HG02943 (cell line): ENCODE measurements around the gene UNC5B.
"Not testable (repeated sequence)": the region's sequence is repeated elsewhere in the genome, so short reads cannot be mapped to it uniquely, and the experiment has no call there.

Source experiments
- ATAC-seq: cut with Tn5 transposase; IDR thresholded peaks from one replicate; pipeline ENCODE4 v1.9.1; 2021; ENCODE audit warnings: mild to moderate bottlenecking, low read depth, moderate library complexity; ENCODE audit not compliant: unreplicated experiment

The UNC5B gene

GRCh38 chr10:71265201-71265575 lies 52.8 kb downstream of the UNC5B start:
- ATAC-seq: no peak

GRCh38 chr10:71265618-71266146 lies 53.3 kb downstream of the UNC5B start:
- no peak for ATAC-seq

GRCh38 chr10:71266147-71266917 lies 54.0 kb downstream of the UNC5B start:
- ATAC-seq: no peak

GRCh38 chr10:71266918-71267442 lies 54.6 kb downstream of the UNC5B start:
- no peak for ATAC-seq

- no peak for ATAC-seq
These were observed 55.3 kb downstream of the UNC5B start for GRCh38 chr10:71267508-71268240.

GRCh38 chr10:71268247-71268691 lies 55.9 kb downstream of the UNC5B start:
- no peak for ATAC-seq

- no peak for ATAC-seq
These were observed 56.4 kb downstream of the UNC5B start for GRCh38 chr10:71268758-71269157.

GRCh38 chr10:71269301-71270288 lies 57.2 kb downstream of the UNC5B start:
- ATAC-seq: no peak

- no peak for ATAC-seq
These were observed 58.2 kb downstream of the UNC5B start for GRCh38 chr10:71270301-71271220.

- ATAC-seq: no peak
These were observed 59.3 kb downstream of the UNC5B start for GRCh38 chr10:71271662-71272055.

- no peak for ATAC-seq
These were observed 59.8 kb downstream of the UNC5B start for GRCh38 chr10:71272056-71272771.

- not testable (repeated sequence) for ATAC-seq
These were observed 60.6 kb downstream of the UNC5B start for GRCh38 chr10:71272974-71273373.

- no peak for ATAC-seq
These were observed 61.1 kb downstream of the UNC5B start for GRCh38 chr10:71273506-71273905.

- no peak for ATAC-seq
These were observed 62.8 kb downstream of the UNC5B start for GRCh38 chr10:71274901-71275796.

- no peak for ATAC-seq
These were observed 64.5 kb downstream of the UNC5B start for GRCh38 chr10:71276873-71277272.

- no peak for ATAC-seq
These were observed 65.7 kb downstream of the UNC5B start for GRCh38 chr10:71277914-71278665.
